Stimulated activated CD8-positive, alpha-beta memory T cell treated with anti-CD3 and anti-CD28 coated beads, Interleukin-4, amount 100 ng/mL, for 1 hour (primary cell): ENCODE results near the gene RCAN2.
"Not testable (repeated sequence)": the region's sequence is repeated elsewhere in the genome, so short reads cannot be mapped to it uniquely, and the experiment has no call there.

Source experiments
- DNase-seq, 2 donors: peaks; one replicate each; pipeline ENCODE4 v3.0.0-alpha.2; 2020; ENCODE audit warnings: low read depth in 2 of 2, low spot score in 1 of 2

The RCAN2 gene

DNA sequence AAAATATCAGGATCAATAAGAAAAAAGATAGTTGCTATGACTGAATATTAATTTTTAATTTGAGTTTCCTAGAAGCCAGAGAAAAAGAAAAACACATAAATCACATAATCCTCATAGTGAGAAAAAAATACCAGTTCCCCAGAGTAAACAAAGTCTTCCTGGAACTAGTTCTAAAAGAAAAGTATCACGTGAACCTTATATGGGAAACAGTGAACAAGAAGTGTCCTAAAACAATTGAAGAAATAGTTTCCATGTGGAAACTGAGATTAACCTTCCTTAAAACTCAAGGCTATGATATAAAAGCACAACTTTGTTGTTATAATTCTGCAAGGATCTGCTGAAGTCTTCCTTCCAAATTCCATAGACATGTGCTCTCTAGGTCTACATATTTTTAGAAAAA is 50.6 kb downstream of the RCAN2 start:
- DNase-seq, result no peak

DNA sequence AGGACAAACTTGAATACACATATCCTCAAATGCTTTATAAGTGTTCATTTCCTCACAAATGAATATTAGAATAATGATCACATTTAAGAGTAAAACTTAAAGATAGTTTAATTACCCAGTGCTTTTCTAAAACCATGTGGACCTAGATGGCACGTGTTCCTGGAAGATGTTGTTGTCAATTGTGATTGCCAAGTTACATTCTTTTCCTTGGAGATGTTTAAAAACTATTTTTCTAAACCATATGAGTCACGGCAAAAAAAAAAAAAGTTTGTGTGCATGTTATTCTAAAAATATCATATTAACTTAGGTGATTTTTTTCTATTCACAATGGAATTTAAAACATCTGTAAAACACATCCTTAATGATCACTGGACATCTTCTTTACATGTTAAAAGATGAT is 51.1 kb downstream of the RCAN2 start:
- no peak for DNase-seq

DNA sequence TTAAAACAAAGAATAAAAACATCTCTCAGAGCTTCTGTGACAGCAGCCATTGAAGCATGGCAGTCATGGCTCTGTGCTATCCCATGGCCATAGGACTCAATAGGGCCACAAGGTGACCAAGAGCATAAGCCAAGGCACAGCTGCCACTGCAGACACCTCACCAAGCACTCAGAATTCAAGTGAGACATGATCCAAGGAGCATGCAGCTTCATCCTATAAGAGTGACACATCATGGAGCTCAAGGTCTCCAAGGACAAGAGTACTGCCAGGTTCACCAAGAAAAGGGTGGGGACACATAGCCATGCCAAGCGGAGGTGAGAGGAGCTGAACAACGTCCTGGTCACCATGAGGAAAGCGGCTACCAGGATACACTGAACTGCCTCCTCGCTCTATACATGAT is 53.0 kb downstream of the RCAN2 start:
- DNase-seq, result no peak

DNA sequence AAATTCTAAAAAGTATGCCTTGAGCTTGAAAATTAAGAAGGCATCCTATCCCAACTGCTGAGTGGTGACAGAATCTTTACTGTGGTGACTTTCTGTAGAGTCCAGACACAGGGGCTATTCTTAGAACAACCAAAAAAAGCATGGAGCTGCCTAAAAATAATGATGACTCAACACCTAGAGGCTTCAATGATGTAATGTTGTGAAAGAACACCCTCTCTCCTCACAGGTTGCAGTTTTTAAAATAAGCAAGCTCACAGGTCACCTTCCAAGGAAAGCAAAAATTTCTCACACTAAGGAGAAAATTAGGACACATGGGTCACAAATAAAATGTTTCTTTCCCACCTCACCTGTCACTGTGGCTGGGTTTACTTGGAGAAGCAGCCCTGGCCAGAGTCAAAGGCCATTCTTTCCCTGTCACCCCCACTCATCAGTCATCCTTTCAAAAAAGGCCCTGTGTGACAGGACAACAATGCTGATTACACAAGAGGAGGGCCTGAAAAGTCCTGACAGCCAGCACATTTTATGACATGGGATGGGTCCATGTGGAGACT is 53.5 kb downstream of the RCAN2 start:
- DNase-seq, result no peak

DNA sequence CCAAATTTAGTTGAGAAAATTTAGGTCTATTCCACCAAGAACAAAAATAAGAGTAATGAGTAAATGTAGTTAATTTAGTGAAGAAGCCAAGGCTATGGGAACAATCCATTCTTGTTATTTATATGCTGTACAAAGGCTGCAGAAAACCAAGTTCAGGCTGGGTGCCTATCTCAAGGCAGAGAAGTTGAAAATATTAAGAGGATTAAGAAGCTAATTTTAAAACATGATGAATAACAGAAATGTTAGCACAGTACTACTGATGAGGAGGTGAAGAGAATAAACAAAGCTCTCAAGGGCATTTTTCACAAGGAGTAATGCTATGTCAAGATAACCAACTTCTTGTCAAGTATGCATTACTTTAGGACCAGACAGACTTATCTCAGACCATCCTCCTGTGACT is 68.6 kb downstream of the RCAN2 start:
- no peak for DNase-seq

DNA sequence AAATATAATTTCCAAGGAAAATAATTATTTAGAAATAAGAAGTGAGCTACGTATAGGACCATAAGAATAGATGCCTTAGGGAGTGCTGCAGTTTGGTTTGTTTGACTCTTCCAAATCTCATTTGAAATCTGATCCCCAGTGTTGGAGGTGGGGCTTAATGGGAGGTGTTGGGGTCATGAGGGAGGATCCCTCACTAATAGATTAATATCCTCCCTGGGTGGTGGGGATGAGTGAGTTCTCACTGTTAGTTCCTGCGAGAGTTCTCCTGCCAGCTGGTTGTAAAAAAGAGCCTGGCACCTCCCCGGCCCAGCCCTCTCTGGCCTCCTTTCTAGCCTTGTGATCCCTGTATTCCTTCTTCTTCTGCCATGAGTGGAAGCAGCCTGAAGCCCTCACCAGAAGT is 69.3 kb downstream of the RCAN2 start:
- no peak for DNase-seq

DNA sequence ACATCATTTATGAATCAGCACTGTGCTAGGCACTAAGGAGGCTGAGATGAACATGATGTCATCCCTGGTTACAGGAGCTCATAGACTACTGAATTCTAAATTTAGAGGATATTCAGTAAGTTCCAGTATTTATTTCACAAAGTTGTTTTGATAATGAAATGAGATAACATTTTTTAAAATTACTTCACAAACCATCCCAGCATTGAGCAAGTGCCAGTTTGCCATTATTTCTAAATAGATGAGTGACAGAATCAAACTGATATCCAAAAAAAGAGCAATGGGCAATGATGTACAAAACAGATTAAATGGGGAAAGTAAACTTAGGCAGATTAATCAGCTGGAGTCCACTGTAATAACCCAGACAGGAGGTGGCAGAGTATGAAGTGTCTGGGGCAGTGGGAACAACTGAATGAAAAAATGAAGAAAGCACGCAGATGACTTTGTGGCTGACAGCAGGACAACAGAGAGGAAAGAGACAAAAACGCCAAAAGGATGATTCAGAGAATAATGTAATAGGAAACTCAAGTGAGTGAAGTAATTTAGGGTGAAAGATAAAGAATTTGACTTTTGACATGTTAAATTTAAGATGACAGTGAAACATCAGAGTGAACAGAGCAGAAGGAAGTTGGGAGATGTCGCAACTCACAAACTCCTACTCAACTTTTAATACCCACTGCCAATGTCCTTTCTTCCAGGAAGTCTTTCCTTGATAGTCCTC is 70.2 kb downstream of the RCAN2 start:
- no peak for DNase-seq

DNA sequence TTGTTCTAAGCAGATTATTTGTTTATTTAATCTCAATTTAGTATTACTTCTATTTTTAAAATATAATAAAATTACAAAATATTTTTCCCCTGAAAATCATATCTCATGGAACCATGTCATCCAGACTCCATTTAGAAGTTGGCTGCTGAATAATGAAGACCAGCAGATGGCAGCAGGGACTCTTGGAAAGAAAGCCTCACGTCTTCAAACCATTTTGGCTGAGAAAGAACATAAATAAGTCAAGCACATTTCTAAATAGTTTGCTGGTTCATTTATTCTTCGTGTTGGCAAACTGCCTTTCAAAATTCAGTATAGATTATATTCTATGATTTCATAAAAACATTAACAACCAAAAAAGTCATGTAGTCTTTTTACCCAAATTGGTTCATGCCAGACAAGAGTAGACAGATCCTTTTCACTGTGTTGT is 71.7 kb downstream of the RCAN2 start:
- DNase-seq, result no peak

DNA sequence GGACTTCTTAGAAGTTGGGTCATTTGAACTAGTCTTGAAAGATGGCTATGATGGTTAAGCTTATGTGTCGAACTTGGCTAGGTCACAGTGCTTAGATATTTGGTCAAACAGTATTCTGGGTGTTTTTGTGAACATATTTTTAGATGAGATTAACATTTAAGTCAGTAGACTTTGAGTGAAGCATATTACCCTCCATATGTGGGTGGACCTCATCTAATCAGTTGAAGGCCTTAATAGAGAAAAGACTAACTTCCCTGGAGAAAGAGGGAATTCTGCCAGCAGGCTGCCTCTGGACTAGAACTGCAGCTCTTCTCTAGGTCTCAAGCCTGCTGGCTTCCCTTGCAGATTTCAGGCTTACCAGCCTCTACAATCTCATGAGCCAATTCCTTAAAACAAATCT is 76.9 kb downstream of the RCAN2 start:
- DNase-seq, result no peak

DNA sequence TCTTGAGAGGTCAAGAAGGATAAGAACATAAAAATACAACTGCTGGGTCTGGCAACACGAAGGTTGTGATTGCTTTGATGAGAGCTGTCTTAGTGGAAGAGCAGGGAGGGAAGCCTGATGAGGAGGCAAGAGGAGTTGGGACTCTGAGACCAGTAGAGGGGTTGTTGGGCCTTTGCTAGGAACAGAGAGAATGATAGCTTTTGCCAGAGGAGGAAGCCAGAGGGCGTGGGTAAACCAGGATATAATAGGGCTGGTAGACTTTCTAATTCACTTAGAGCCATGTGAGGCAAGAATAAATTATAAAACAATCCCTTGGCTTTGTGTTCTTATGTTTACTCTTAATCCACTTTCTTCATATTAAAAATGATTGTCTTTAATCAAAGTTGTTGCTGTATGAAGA is 78.6 kb downstream of the RCAN2 start:
- DNase-seq, result no peak

DNA sequence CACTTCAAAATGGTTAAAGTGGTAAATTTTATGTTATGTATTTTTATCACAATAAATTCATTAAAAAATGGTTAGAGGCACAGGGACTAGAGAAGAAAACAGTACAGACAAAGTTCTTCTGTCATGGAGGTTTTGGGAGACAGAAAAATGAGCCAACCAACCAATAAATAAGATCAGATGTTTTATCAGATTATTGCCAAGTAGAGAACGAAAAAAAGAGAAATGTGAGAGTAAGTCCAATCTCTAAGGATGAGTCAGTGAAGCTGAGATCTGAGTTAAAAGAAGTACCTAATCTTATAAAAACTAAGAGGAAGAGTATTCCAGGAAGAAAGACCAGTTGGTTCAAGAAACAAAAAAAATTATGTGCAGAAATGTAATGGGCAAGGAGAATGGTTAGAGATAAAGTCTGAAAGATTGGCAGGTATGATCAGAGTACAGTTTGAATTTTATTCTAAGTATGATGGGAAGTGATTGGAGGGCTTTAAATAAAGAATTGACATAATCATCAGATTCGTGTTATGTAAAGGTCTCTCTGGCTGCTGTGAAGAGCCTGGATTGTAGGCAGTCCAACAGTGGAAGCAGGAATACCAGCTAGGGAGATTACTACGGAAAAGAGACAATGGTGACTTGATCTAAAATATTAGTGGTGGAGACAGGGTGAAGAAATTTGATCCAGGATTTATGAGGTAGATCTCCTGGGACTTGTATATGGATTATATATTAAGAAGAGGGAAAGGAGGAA is 79.6 kb downstream of the RCAN2 start:
- DNase-seq, result no peak

DNA sequence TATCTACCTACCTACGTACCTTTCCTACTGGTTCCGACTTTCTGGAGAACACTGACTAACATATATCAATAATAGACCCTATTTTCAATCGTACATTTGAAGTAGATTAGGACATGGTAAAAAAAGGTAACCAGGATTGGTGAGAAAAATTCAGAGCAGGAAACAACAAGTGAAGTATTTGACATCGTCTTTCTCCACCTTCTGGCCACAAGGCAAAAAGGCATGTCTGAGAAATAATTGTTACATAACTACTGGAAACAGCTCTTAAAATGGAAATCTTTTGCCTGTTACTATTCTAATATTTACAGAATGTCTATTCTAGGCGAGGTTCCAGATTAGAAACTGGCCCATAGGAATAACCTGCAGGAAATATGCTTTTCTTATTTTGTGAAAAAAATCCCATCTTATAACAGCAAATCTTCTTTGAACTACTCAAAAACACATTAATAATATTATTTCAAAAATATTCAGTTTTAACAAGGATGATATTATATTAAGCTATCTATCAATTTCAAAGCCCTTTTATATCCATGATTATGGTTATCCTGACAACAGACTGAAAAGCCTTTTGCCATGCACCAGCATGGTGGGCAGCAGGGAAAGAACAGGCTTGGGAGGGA is 80.8 kb downstream of the RCAN2 start:
- no peak for DNase-seq

DNA sequence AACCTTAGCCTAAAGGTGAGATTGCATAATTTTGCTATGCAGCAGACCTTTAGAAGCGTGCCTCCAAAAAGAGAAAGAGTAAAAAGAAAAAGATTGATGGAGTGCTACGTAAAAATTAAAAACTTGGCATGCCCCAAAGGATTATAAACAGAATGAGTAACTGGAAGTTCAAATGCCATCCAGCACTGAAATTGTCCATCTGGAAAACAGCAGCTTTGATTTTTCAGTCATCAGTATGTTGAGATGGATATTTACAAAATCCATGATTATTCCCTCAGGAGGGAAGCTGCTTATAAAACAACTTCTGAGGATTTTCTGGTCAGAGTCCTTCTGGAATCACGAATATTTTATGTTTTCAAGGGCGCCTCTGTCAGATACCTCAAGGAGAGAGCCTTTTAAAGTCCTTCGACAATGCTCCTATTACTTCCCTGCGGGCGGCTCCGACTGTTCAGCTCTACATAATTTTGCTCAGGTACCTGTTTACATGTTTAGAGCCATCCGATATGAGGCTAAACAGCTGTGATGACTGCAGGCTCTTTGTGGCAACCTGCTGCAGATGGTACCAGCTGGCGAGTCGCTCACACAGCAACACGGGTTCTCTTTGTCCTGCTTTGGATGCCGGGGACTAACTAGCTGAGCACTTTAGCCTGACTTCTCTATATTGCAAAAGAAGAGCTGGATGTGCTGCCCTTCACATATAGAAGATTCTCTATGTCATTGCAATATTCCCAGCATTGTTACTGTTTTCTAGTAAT is 83.3 kb downstream of the RCAN2 start:
- no peak for DNase-seq

DNA sequence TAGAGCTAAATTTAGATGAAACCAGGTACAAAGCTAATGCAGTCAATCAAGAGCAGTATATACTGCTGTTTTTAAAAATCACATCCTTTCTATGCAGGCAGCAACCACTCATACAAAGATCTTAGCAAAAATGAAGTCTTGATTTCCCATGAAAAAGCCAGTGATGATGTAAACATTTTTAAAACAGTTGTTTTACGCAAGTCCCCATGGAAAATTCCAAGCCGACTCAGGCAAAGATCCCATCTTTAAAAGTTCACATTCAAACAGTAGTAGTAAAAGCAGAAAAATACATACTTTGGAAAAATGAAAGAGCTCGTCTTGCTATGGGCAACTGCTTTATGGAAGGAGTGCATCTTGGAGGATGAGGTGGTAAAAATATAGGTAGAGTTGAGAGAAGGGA is 84.0 kb downstream of the RCAN2 start:
- DNase-seq, result no peak

DNA sequence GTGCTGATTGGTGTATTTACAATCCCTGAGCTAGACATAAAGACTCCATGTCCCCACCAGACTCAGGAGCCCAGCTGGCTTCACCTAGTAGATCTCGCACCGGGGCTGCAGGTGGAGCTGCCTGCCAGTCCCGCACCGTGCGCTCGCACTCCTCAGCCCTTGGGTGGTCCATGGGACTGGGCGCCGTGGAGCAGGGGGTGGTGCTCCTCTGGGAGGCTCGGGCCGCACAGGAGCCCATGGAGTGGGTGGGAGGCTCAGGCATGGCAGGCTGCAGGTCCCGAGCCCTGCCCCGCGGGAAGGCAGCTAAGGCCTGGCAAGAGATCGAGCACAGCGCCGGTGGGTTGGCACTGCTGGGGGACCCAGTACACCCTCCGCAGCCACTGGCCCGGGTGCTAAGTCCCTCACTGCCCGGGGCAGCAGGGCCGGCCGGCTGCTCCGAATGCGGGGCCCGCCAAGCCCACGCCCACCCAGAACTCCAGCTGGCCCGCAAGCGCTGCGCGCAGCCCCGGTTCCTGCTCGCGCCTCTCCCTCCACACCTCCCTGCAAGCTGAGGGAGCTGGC is 85.5 kb downstream of the RCAN2 start:
- DNase-seq, result not testable (repeated sequence)

DNA sequence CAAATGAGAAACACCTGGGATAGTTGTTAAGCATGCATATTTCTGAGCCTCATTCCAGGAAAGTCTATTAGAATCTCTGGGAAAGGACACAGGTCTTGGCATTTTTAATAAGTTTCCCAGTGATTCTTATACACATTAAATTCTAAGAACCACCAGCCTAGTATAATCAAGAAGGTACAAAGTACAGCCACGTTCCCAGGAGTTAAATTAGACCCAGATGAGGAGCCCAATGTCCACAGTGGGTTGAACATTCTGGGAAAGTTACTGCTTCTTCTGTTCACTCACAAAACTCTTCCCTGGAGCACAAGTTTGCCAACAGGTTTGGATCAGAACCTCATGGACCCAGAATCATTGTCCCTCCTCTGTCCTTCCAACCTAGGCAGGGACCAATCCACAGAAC is 90.4 kb downstream of the RCAN2 start:
- no peak for DNase-seq

DNA sequence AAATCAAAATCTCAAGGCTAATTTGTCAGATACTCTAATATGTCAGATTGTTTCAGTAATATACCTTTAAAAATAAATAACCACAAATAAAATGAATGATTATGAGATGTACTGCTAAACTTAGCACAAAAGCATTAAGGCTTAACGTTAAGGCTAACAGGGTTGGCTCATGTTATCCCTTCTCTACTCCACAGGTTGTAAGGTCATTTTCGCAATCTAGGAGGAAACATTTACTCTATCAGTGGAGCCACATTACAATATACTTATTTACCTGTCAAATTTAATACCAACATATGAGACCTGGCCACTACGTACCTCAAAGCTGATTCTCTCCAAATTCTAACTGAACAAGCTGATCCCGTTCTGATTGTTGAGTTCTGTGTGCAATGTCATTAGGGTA is 95.7 kb downstream of the RCAN2 start:
- no peak for DNase-seq

DNA sequence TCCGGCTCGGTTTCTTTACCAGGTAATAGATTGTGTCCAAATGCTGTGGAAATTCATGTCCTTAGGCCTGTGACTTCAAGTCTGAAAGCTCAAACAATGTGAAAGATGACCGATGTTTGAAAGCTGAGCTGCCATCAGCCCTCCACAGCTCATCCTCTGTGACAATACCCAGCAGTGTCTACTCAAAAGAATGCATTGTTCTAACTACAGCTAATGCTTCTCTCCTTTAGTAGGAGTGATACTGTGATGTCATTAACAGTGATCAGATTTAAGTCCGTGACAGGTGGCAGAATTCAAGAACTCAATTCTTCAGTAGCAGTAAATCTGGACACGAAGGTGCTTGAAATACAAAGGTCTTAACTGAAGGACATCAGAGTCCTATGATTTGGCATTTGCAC is 97.3 kb downstream of the RCAN2 start:
- no peak for DNase-seq

DNA sequence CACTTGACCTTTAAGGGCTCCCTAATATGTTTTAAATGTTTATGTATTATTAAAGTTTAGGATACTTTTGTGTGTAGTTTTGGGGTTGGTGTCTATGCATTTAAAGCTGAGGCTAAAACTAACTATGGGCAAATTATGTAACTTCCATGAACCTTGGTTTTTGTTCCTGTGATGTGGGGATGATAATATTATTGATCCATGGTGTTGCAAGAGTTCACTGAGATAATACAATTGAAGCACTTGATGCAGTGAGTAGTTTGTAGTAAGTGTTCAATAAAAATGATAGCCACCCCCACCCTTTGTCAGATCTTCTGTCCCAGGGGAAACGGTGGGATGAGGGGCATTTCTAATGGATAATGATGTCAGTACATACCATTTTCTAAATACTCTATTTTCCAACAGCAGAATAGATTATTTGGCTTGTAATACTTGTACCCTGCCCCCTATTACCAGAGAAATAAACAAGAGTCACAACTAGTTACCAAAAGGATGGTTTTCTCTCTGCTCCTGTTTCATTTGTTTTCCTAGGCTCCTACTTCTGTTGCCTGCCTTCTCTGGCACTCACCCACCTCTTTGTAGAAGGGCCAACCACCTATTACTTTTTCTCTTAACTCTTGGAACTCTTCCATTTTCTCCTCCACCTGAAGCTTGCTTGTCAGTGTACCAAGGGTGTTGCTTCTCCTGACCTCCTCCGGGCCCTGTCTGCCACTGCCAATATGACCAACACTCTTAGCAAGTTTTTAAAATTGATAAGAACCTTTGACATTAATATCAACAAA is 97.9 kb downstream of the RCAN2 start:
- DNase-seq, result no peak

DNA sequence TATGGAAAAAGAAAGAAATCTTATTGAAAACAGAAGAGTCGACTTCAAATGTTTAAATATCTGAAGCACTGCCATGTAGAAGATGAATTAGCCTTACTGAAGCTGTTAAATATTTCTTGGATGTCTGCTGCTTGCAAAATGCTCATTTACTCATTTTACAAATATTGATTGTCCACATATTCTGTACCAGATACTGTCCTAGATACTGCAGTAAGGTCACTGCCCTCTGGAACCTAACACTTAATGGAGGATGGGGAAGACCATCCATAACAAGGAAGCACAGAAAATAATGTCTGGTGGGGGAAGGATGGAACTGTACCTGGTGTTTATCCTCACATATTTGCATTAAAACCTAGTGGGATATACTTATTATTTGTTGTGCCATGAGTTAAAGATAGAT is 99.0 kb downstream of the RCAN2 start:
- no peak for DNase-seq
